Measurements from ENCODE around the gene GFRA1.

GRCh38 chr10:116076621-116077020, 196.4 kb downstream of the GFRA1 start:
- TF ChIP-seq, protein P1, sequence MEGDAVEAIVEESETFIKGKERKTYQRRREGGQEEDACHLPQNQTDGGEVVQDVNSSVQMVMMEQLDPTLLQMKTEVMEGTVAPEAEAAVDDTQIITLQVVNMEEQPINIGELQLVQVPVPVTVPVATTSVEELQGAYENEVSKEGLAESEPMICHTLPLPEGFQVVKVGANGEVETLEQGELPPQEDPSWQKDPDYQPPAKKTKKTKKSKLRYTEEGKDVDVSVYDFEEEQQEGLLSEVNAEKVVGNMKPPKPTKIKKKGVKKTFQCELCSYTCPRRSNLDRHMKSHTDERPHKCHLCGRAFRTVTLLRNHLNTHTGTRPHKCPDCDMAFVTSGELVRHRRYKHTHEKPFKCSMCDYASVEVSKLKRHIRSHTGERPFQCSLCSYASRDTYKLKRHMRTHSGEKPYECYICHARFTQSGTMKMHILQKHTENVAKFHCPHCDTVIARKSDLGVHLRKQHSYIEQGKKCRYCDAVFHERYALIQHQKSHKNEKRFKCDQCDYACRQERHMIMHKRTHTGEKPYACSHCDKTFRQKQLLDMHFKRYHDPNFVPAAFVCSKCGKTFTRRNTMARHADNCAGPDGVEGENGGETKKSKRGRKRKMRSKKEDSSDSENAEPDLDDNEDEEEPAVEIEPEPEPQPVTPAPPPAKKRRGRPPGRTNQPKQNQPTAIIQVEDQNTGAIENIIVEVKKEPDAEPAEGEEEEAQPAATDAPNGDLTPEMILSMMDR (IDR thresholded peaks at IDR 0.05; ENCODE audit: insufficient read depth, low read length, poor library complexity, severe bottlenecking) = no peak
- no peak for TF ChIP-seq EZH2phosphoT487 (conservative IDR thresholded peaks at IDR 0.05; ENCODE audit: low read length)
